Omental fat pad (tissue), 4 donors: ENCODE results near the gene CCDC146. TPM values are rescaled to one million over a fixed set of nuclear protein-coding genes. Genes with fewer than 3 reads are reported as not detected.

Experiments used
- ATAC-seq: fragments of 150-250 bp; one replicate; pipeline ENCODE4 v1.9.1; 2016; ENCODE audit warnings: mild to moderate bottlenecking, moderate library complexity; ENCODE audit not compliant: low FRiP score
- DNase-seq: peaks from one replicate; pipeline ENCODE4 v3.0.0-alpha.2; 2019; ENCODE audit warnings: low spot score
- total RNA-seq, 4 donors: library from RNA; depleted of rRNA; stranded (reverse); fragments of >200 nt; gene quantifications; one replicate each; pipeline ENCODE4 v1.1.0, GENCODE V29; 2016
- TF ChIP-seq, protein P1 (sequence below), 3 donors: fragments of 450-650 bp; IDR thresholded peaks; one replicate each; pipeline ENCODE4 v1.5.1; 2016 to 2017; ENCODE audit warnings: antibody characterized with exemption in 3 of 3, mild to moderate bottlenecking in 3 of 3, moderate library complexity in 2 of 3

The CCDC146 gene
- total RNA-seq, 4 donors from 2014 or later = 6.5 to 12.5 (median 7.0) TPM

DNA sequence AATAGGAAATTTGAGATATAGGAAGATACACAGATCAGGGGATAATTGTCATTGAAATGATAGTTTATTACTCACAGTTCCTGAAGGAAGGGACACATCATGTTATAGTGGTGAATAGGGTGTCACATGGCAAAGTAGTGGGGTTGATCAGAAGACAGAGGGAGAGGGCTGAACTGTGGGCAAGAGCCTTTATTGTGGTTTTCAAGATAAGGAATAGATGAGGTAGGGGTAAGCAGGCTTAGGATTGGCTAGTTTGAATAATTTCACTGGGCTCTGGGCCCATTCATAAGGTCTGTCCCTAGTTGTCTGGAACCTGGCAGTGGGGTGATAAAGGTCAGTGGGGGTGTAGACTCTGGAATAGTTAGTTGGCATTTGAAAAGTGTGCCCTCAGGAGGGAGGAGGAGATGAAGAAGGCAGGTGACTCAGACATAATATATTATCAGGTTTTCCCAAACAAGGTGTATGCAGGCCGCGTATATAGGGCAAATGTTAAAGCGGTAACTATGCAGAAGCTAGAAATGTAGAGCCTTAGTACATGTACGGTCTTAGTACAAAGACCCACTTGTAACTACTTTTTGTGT, 58.7 kb downstream of the CCDC146 start:
- no peak for ATAC-seq

DNA sequence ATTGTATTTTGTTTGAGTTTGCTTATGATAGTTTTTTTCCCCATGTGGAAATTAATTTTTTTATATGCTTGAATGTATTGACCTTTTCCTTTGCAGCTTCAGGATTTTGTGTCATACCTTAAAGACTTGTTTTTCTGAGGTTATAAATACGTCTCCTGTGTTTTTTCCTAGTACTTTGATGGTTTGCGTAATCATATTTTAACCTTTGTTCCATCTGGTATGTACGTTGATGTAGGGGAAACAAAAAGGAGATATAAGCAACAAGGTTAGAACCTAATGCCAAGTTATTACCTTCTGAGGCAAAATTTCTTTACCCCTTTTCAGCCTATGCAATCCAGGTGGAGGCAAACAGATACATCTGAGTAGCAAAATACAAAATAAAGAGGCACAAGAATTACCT, 59.3 kb downstream of the CCDC146 start:
- TF ChIP-seq, protein P1, sequence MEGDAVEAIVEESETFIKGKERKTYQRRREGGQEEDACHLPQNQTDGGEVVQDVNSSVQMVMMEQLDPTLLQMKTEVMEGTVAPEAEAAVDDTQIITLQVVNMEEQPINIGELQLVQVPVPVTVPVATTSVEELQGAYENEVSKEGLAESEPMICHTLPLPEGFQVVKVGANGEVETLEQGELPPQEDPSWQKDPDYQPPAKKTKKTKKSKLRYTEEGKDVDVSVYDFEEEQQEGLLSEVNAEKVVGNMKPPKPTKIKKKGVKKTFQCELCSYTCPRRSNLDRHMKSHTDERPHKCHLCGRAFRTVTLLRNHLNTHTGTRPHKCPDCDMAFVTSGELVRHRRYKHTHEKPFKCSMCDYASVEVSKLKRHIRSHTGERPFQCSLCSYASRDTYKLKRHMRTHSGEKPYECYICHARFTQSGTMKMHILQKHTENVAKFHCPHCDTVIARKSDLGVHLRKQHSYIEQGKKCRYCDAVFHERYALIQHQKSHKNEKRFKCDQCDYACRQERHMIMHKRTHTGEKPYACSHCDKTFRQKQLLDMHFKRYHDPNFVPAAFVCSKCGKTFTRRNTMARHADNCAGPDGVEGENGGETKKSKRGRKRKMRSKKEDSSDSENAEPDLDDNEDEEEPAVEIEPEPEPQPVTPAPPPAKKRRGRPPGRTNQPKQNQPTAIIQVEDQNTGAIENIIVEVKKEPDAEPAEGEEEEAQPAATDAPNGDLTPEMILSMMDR (IDR thresholded peaks at IDR 0.05) = no peak
- ATAC-seq (no peak), DNase-seq (no peak)

More for the DNA sequence above, 58.7 kb downstream of the CCDC146 start:
- TF ChIP-seq, protein P1 (IDR thresholded peaks at IDR 0.05) = no peak
- no peak for DNase-seq

DNA sequence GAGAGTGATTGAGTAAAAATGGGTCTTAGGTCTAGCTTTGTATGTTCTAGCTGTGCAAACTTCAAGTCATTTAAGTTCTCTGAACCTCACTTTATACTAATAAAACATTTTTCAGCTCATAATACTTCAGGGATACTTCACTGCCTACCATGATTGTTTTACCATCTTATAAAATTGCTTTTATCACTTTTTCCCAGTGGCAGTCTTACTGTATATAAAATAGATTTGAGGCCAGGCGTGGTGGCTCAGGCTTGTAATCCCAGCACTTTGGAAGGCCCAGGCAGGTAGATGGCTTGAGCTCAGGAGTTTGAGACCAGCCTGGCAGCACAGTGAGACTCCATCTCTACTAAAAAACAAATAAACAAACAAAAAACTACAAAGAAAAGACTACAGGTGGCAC, 59.8 kb downstream of the CCDC146 start:
- DNase-seq (no peak), ATAC-seq (no peak)
- TF ChIP-seq, protein P1 (IDR thresholded peaks at IDR 0.05) = no peak

DNA sequence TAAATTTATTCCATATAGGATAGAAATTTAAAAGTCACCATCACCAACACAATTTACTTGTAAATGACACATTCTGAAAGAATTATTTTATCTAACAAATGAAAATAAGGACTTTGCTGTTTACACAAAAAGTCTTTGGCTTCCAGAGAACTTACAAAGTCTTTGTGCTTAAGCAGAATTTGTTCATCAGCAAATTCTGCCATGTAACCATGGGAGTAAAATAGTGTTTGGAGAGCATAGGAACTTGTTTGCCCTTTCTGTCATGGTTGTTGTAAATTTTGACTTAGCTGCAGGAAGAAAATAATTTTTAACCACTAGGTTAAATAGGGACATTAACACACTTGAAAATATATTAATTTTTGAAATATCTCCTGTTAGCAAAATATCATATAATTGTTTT, 62.0 kb downstream of the CCDC146 start:
- TF ChIP-seq, protein P1 (IDR thresholded peaks at IDR 0.05) = no peak
- ATAC-seq = no peak

DNA sequence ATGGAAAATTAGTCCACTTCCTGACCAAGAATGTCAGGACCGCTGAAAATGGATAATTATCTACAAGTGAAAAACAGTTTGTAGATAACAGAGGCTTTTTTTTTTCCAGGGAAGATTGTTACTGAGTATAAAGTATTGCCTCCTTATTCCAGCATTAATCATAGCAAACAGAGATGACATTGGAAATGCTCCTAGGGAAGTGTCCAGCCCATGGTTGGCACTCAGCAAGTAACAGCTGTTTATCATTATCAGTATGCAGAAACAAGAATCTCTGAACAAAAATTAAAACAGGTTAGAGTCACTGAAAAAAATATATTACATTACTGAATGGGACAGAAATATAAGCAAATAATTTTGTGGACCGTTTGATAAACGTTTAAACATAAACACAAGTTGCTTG, 62.6 kb downstream of the CCDC146 start:
- ATAC-seq (no peak), DNase-seq (no peak)
- TF ChIP-seq, protein P1 (IDR thresholded peaks at IDR 0.05) = no peak

More for the DNA sequence above, 62.0 kb downstream of the CCDC146 start:
- no peak for DNase-seq

DNA sequence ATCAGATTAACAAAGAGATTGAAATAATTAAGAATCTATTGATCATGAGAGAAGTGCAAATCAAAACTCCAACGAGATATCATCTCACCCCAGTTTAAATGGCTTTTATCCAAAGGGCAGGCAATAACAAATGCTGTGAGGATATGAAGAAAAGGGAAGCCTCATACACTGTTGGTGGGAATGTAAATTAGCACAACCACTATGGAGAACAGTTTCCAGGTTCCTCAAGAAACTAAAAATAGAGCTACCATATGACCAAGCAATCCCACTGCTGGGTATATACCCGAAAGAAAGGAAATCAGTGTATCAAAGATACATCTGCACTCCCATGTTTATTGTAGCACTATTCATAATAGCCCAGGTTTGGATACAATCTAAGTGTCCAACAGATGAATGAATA, 63.5 kb downstream of the CCDC146 start:
- ATAC-seq (no peak), DNase-seq (no peak)
- TF ChIP-seq, protein P1 (IDR thresholded peaks at IDR 0.05) = no peak

DNA sequence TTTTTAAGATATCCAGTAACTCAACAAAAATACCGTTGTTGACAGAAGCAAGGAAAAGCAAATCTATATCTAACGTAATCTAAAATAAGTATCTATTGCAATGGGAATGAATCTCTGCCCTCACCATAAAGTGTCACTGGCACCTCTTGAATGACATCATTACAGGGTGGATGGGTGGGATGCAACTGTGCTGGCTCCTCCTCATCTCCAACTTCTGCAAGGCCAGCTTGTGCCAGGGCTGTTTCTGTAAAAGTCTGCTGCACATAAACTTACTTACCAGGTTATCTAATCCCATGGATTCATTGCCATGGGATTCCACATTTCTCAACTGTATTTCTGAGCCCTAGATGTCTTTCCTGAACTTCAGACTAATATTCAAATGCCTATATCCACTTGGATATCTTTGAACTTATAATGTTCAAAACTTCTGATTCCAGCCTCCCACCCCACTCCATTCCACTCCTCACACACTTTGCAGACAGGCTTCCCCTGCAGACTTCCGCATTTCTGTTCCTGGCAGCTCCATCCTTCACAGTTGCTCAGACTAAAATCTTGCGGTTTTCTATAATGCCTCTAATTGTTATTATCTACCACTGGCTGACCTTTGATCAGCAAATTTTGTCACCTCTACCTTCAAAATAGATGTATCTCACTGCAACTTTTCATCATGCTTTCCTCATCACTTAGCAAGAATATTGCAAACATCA, 66.5 kb downstream of the CCDC146 start:
- DNase-seq = no peak
- TF ChIP-seq, protein P1 (IDR thresholded peaks at IDR 0.05) = no peak
- no peak for ATAC-seq
